Kidney glomerular epithelial cell (primary cell): ENCODE data around the gene SLC35F3.
"Not testable (repeated sequence)": the region's sequence is repeated elsewhere in the genome, so short reads cannot be mapped to it uniquely, and the experiment has no call there.

Experiments used
- DNase-seq: peaks from one replicate; lab custom pipeline; 2025; lab: John Stamatoyannopoulos, UW

SLC35F3 gene

DNA sequence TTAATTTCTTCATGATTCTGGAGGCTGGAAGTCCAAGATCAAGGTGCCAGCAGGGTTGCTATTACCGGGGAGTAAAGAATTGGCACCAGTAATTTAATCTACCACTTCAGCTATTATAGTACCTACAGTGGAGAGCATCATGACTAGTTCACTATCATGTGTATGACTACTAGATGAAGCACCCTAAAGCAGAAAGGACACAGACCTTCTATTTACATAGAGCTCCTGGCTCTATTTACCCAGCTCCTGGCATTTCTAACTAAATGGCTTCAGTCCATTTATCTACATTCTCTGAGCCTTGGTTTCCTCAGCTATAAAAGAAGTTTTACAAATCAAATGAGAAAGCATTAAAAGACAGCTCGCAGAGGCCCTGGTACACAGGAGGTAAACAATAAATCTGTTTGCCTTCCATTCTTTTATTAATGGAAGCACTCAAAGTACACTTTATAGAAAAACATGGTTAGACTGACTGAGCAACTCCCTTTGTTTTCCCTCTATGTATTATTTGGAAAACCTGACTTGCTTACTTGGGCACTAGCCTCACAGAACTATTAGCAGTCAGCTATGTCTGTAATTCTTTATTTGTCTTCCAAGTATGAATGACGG is 203.0 kb downstream of the SLC35F3 start:
- no peak for DNase-seq

DNA sequence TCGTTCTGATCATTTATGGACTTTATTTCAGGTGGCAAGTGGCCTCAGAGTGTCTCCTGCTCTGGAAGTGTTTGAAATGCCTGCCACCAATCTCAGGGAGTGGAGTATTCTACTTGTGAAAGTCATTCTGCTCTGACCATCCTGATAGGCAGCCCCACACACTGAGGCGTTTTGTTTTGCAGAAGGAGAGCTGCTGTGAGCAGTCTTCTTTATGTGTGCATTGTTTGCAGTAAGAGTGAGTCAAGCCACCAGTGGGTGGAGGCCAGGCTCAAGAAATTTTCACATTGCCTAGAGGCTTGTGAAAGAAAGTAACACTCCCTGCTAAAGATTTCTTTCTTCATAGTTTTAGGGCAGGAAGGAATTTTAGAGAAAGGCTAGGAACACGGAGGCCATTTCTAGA is 204.4 kb downstream of the SLC35F3 start:
- DNase-seq, result no peak

DNA sequence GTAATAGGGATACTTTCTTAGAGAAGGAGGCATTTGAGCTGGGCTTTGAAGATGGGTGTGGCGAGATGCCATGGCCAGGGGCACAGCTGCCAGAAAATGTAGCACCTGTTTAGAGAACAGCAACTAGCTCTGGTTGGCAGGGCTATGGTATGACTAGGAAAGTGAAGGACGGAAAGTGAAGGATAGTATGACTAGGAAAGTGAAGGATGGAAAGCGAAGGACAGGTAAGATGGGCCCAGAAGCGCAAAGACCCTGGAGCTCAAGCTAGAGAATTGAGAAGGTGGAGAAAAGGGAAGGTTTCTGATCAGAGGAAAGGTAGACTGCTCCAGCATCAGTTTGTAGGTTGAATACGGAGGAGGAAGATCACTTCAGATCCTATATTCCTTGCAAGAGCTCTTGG is 205.4 kb downstream of the SLC35F3 start:
- no peak for DNase-seq

DNA sequence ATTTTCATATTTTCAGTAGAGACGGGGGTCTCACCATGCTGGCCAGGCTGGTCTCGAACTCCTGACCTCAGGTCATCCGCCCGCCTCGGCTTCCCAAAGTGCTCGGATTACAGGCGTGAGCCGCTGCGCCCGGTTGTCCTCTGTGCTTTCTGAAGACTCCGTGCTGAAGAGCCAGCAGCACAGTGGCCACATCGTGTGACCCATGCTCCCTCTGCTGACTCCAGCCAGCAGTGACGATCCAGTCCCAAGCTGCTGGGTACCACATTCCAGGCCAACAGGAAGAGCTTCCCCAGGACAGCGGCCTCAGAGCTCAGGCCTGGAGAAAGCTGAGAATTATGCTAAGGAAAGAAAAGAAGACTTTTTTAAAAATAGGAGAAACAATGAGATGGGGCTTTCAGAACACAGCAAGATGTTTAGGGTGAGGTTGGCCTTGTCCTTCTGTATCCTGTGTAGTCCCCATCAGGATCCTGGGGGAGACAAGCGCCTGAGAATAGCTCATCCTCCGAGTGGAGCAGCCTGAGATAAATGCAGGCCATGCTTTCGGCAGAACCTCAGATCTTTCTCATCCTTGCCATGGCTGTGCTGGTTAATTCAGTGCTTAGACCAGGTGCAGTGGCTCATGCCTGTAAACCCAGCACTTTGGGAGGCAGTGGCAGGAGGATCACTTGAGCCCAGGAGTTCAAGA is 207.1 kb downstream of the SLC35F3 start:
- DNase-seq, result no peak

DNA sequence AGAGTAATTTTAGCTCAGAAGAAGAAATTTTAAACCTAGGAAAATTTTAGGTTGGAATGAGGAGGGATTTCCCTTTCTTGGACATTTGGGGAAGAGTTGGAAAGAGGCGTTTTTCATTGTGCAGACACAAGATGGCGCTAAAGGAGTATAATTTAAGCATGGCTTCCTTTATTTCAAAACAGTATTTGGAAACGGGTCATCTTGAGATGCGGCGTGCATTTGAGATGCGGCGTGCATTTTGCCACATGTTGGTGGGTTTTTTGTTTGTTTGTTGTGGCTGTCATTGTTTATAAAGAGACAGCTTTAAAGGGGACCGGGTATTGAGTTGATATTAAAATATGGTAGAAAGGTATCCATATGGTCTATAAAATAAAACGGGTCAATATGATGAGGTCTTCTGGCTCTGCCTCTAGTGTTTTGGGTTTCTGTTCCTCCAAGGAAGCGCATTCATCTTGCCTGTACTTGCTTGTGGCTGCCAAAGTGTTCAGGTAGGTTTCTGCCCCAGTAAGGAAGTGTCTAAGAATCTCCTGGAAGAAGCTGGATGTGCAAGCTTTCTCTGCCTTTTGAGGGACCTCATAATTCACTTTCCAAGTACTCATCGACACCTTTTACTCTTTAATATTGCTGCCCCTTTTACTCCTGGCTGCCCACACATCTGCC is 210.3 kb downstream of the SLC35F3 start:
- peak; percentile 21 for DNase-seq

DNA sequence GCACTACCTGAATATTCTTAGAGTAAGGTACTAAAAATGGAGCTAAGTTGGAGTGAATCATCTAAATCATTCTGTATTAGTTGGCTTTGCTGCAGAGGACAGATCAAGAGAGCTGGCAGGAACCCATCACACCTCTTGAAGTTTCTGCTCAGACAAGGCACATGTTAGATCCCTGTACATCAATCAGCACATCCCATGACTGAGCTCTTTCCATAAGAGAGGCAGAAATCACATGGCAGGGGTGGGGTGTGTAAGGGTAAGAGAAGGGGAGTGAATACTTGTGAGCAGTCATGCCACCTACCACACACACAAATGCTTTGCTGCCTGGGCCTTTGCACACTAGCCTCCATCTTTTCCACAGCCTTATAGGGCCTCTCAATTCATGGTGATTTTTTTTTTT is 214.4 kb downstream of the SLC35F3 start:
- no peak for DNase-seq

DNA sequence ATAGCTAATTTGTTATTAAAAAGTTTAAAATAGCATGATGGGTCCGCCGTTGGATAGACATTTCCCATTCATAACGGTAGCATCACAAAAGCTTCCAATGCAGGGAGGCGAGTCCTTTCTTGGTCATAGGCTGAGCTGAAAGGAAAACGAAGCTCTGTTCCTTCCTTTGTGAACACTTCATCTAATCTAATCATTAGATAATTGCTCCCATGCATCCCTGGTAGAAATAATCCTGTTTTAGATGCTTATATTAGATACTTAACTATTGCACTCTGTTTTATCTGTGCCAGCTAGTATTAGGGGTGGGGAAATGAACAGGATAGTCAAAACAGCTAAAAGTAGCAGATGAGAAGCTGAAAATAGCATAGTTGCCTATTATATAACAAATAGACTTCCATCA is 215.0 kb downstream of the SLC35F3 start:
- no peak for DNase-seq

DNA sequence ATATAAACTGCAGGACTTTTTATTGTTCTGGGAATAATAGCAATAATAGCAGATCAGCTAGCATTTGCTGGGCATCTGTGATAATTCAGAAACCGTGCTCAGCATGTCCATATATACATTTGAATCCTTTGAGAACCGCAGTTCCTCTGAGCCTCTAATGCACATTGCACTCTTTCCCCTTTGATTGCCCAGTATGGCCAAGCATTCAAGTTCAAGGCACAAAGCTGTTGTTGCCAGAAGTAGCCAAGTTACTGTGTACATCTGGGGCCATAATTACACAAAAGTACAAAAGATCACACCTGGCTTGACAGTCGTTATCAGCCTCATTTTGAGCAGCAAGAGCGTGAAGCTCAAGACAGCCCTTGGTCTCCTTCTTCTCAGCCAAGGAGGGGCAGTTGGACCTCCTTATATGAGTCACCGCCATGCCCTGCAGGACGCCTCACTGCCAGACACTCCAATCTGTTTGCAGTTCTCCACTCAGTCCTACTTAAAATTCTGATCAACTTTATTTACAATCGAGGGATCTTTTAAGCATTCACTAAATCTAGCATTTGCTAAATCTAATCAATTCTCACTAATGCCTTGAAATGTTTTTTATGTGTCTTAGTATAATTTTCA is 216.0 kb downstream of the SLC35F3 start:
- no peak for DNase-seq

DNA sequence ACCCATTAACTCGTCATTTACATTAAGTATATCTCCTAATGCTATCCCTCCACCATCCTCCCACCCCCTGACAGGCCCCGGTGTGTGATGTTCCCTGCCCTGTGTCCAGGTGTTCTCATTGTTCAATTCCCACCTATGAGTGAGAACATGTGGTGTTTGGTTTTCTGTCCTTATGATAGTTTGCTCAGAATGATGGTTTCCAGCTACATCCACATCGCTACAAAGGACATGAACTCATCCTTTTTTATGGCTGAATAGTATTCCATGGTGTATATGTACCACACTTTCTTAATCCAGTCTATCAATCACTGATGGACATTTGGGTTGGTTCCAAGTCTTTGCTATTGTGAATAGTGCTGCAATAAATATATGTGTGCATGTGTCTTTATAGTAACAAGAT is 217.2 kb downstream of the SLC35F3 start:
- not testable (repeated sequence) for DNase-seq

DNA sequence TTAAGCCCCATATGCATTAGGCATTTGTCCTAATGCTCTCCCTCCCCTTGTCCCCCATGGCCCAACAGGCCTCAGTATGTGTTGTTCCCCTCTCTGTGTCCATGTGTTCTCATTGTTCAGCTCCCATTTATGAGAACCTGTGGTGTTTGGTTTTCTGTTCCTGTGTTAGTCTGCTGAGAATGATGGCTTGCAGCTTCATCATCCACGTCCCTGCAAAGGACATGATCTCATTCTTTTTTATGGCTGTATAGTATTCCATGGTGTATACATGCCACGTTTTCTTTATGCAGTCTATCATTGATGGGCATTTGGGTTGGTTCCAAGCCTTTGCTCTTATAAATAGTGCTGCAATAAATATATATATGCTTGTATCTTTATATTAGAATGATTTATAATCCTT is 218.1 kb downstream of the SLC35F3 start:
- DNase-seq, result not testable (repeated sequence)

DNA sequence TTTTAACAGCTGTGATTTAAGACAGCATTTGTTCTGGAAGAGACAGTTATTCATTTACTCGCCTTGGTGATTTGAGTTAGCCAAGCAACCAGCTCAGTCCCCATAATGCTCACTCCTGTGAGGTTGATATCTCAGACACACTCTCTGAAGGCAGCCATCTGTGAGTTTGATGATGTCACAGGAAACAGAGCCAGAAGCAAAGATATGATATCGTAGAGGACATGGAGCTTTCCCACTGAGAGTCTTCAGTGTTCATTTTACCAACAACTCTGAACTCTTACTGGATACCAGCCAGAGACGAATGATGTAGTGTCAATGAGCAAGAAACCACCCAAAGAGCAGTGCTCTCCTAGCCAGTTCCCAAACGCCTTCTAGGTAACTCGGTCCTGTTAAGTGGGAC is 219.4 kb downstream of the SLC35F3 start:
- DNase-seq, result peak; percentile 34

DNA sequence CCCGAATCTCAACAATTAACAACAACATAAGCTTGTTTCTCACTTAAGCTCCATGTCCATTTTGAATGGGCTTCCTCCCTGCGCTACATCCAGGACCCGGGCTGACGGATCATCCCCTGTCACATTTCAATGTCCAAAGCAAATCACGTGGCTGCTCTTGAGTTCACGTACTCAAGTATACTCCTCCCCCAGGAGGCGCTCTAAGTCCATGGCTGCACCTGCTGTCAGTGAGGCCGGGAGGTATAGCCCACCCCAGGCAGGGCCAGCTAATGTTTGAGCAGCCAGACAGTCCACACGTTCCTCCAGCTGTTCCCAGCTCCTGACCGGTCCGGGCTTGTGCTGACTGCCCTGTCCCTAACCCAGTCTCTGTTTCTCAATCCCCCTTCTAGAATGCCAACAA is 220.8 kb downstream of the SLC35F3 start:
- DNase-seq, result no peak

DNA sequence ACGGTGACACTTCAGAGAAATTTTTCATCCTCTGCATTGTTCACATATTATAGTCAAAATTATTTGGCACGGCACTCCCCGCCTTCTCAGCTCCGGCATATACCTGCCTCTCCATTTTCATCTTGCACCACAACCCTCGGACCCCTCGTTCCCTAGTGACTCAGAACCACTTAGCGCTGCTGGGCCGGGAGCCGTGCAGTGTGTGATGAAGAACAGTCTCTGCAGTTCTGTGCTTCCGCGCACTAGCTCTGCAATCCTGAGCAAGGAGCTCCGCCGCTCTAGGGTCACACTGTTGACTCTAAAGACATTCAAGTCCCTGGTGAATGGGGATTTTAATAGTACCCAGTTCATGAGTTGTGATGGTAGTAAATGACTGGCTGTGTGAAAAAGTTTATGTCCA is 221.2 kb downstream of the SLC35F3 start:
- DNase-seq, result no peak

DNA sequence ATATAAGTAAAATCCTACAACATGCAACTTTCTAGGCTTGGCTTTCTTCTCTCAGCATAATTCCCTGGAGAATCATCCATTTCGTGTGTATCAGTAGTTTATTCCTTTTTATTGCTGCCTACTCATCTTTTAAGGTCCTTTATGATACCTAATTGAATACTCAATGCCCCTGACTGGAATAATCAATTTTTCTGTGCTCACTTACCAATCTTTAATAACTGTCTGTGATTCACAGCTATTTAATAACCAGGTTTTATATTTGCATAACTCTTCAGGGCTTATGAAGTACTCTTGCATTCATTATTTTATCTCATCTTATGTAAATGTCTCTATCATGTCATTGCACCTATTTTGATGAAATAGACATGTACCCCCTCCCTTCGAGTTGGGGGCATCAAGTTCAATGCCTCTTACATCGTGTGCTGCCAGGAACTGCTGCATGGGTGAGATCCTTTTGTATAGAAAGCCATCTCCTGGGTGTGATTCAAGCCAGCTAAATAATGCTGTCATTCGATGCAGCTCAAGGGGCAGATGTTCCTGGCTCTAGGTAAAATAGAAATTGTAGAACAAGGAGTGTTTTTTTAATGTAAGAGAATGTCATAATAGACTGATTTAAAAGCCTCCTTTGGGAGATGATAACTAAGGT is 222.7 kb downstream of the SLC35F3 start:
- DNase-seq, result no peak

DNA sequence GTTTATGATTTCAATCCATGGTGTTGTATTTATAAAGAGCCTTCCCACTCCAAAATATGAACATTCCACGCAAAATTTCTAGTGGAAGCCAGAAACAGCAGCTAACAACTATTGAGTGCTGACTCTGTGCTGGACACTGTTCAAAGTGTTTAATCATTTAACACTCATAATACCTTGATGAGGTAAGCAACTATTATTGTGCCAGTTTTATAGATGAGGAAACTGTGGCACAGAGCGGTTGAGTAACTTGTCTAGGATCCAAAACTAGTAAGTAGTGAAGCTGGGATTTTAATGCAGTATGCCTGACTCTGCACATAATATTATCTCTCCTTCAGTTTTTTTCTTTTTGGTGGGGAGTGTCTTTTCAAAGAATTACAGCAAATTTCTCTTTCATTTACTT is 228.3 kb downstream of the SLC35F3 start:
- DNase-seq, result no peak

DNA sequence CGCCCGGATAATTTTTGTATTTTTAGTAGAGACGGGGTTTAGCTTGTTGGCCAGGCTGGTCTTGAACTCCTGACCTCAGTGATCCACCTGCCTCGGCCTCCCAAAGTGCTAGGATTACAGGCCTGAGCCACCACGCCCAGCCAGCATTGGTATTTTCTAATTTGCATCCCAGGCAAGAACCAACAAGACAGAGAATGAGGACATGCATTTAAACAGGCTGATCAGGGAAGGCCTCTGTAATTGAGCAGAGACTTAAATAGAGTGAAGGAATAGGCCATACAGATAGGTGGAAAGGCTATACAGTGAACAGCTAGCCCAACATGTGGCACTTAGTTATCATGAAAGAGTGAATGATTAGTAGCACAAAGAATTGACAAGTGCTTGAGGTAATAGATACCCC is 230.4 kb downstream of the SLC35F3 start:
- no peak for DNase-seq

DNA sequence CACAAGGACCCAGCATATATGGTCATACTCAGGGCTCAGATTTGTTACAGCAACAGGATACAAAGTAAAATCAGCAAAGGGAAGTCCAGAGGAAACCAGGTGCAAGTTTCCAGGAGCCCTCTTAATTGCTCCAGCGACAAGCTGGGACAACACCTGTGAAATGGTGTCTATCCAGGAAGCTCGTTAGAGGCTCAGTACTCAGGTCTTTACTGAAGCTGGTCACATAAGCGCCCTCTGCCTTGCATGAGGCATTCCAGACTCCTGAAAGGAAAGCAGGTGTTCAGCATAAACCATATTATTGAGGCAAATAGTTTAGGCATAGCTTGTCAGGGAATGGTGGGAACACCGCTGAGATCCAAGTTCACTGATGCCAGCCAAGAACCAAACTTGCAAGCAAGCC is 231.0 kb downstream of the SLC35F3 start:
- DNase-seq, result no peak

DNA sequence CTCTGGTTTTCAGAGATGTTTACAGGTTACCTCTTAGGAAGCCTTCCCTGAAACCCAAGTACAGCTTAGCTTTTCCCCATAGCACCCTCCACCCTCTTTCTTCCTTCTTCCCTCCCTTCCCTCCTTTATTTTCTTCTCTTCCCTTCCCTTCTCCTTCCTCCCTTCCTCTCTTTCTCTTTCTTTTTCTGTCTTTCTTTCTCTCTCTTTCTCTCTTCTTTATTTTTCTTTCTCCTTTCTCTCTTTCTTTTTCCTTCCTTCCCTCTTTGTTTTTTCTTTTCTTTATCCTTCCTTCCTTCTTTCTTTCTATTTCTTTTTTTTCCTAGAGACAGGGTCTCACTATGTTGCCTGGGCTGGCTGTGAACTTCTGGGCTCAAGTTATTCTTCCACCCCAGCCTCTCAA is 231.6 kb downstream of the SLC35F3 start:
- no peak for DNase-seq

DNA sequence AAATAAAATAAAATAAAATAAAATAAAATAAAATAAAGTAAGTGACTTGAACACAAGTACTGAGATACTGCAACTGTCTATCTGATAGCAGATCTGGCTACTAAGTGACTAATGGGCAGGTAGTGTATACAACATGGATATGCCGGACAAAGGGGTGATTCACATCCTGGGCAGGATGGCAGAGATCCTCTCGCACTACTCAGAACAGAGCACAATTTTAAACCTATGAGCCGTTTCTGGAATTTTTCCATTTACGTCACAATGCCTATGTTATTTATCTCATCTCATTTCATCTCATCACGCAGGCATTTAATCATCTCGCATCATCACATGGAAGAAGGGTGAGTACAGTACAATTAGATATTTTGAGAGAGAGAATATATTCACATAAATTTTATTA is 235.5 kb downstream of the SLC35F3 start:
- DNase-seq, result peak; percentile 30

DNA sequence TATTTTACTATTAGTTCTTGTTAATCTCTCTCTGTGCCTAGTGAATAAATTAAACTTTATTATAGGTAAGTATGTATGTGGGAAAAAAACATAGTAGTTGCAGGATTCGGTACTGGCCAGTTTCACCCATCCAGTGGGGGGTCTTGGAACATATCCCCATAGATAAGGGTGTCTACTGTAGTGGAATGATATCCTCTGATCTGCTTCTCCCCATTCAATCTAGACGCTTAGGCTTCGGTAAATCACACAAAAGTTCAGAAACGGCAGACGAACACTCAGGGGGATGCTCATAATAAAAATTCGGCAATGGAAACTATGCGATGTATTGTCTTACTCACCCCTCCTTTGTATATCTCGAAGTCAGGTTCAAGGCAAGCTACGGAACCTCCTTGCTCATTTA is 235.9 kb downstream of the SLC35F3 start:
- DNase-seq, result no peak

DNA sequence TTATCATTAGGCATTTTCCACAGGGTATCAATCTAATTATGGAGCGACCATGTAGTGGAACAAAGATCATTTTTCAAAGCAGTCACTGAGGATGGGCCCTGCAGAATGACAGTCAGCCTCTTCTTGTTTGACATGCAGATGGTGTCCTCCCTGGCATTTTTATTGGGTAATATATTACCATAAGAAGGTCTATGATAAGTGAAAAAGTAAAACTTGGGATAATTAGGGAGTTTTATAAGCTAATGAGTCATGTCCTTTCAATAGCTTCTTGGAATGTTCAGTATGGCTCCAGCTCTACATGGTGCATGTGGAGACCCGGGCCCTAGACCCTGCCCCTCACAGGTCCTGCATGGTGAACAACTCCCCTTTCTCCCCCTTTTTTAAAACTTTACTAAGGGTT is 236.5 kb downstream of the SLC35F3 start:
- no peak for DNase-seq

DNA sequence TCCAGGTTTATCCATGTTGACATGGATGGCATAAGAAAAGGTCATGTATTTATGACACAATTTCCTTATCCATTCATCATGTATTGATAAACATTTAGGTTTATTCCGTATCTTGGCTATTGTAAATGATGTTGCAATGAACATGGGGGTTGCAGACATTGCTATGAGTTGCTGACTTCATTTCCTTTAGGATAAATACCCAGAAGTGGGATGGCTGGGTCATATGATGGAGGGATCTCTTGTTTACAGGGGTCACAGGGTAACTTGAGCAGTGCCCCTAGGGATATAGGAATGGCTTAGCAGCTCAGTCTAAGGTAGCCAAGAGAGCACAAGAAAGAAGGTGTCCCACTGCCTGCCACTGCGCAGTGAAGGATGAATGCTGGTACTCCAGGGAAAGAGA is 239.2 kb downstream of the SLC35F3 start:
- no peak for DNase-seq

DNA sequence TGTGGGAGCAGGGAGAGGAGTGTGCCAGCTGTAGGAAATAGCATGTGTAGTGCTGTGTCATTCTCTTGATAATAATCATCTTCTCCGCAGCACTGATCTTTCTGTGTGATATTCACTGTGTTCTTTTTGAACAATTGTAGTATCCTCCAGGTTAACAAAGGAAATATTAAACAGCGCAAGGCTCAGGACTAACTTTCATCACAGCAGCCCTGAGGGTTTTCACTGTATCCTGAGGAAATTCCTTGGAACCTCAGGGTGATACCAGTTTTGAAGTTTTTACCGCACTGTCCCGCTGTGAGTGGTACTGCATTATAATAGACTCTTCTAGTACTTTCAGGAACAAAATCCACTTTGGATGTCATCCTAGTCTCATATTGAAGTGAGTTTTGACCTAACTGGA is 240.4 kb downstream of the SLC35F3 start:
- DNase-seq, result no peak
